Neural cell (in vitro differentiated cells): ENCODE results near the gene HMGXB4. TPM values are rescaled to one million over a fixed set of nuclear protein-coding genes. Genes with fewer than 3 reads are reported as not detected.

Source experiments
- H2AFZ ChIP-seq: fragments of 200-600, 300-800 bp; sonication (generic), shearing (Covaris generic); 2 replicates; pipeline ENCODE4 v1.6.0; 2014; ENCODE audit warnings: low read depth, mild to moderate bottlenecking, antibody characterized with exemption, low read length, moderate library complexity
- H3F3A ChIP-seq: fragments of 200-600 bp; shearing (Covaris generic); 2 replicates; pipeline ENCODE4 v1.6.1; 2016; ENCODE audit warnings: mild to moderate bottlenecking, moderate library complexity, mixed read lengths, antibody characterized with exemption, low read length; ENCODE audit not compliant: insufficient read depth, poor library complexity, severe bottlenecking
- H3K27ac ChIP-seq: fragments of 200-600, 300-800 bp; sonication (generic), shearing (Covaris generic); 2 replicates; pipeline ENCODE4 v1.5.1; 2014; ENCODE audit warnings: mild to moderate bottlenecking, low read length, moderate library complexity
- H3K27me3 ChIP-seq: fragments of 300-800, 200-600 bp; sonication (generic), shearing (Covaris generic); 2 replicates; pipeline ENCODE4 v1.6.0; 2014; ENCODE audit warnings: mild to moderate bottlenecking, low read depth, low read length, moderate library complexity; ENCODE audit not compliant: insufficient read depth
- H3K36me3 ChIP-seq: fragments of 300-800, 200-600 bp; sonication (generic), shearing (Covaris generic); 2 replicates; pipeline ENCODE4 v1.5.1; 2014; ENCODE audit warnings: mild to moderate bottlenecking, antibody characterized with exemption, low read length, moderate library complexity; ENCODE audit not compliant: insufficient read depth
- H3K4me2 ChIP-seq: fragments of 300-800, 200-600 bp; sonication (generic), shearing (Covaris generic); 2 replicates; pipeline ENCODE4 v1.6.0; 2014; ENCODE audit warnings: mild to moderate bottlenecking, low read length
- H3K4me3 ChIP-seq: fragments of 300-800, 200-600 bp; sonication (generic), shearing (Covaris generic); 2 replicates; pipeline ENCODE4 v1.5.1; 2014; ENCODE audit warnings: mild to moderate bottlenecking, low read length, moderate library complexity
- H3K79me2 ChIP-seq: fragments of 200-600 bp; shearing (Covaris generic); replicated peaks from 2 replicates; pipeline ENCODE4 v1.6.0; 2014; ENCODE audit warnings: mild to moderate bottlenecking, low read length, moderate library complexity; ENCODE audit not compliant: insufficient read depth
- H3K9ac ChIP-seq: fragments of 300-800, 200-600 bp; sonication (generic), shearing (Covaris generic); 2 replicates; pipeline ENCODE4 v1.6.1; 2016; ENCODE audit warnings: mild to moderate bottlenecking, low read length, mixed read lengths
- H3K9me2 ChIP-seq: fragments of 200-600 bp; shearing (Covaris generic); 2 replicates; pipeline ENCODE4 v1.6.1; 2016; ENCODE audit warnings: mild to moderate bottlenecking, low read length, mixed read lengths; ENCODE audit not compliant: insufficient read depth
- H3K9me3 ChIP-seq: fragments of 200-600, 300-800 bp; sonication (generic), shearing (Covaris generic); 2 replicates; pipeline ENCODE4 v1.6.1; 2016; ENCODE audit warnings: mild to moderate bottlenecking, mixed run types, low read length, moderate library complexity, mixed read lengths
- H4K20me1 ChIP-seq: fragments of 200-600 bp; shearing (Covaris generic); 2 replicates; pipeline ENCODE4 v1.6.1; 2016; ENCODE audit warnings: mild to moderate bottlenecking, mixed run types; ENCODE audit not compliant: insufficient read depth
- CTCF ChIP-seq: fragments of 450-650 bp; IDR thresholded peaks from 2 replicates; pipeline ENCODE4 v1.5.1; 2014; ENCODE audit warnings: antibody characterized with exemption, mild to moderate bottlenecking, moderate library complexity; ENCODE audit not compliant: poor library complexity, severe bottlenecking
- EP300 ChIP-seq: fragments of 450-650 bp; conservative IDR thresholded peaks from 2 replicates; pipeline ENCODE4 v1.6.1; 2014; ENCODE audit warnings: antibody characterized with exemption, mild to moderate bottlenecking, moderate library complexity; ENCODE audit not compliant: poor library complexity, severe bottlenecking
- EZH2 ChIP-seq: fragments of 200-600, 300-800 bp; shearing (Covaris generic), sonication (generic); IDR thresholded peaks from 2 replicates; pipeline ENCODE4 v1.6.1; 2014; ENCODE audit warnings: antibody characterized with exemption, low read length, borderline replicate concordance, mild to moderate bottlenecking; ENCODE audit not compliant: insufficient read depth, poor library complexity, severe bottlenecking
- MXI1 ChIP-seq: fragments of 450-650 bp; conservative IDR thresholded peaks from 2 replicates; pipeline ENCODE4 v1.6.1; 2014; ENCODE audit warnings: antibody characterized with exemption, mild to moderate bottlenecking; ENCODE audit not compliant: poor library complexity, severe bottlenecking
- POLR2AphosphoS5 ChIP-seq: IDR thresholded peaks from 2 replicates; pipeline ENCODE4 v1.6.1; 2012
- RAD21 ChIP-seq: fragments of 450-650 bp; conservative IDR thresholded peaks from 2 replicates; pipeline ENCODE4 v1.6.1; 2014; ENCODE audit warnings: antibody characterized with exemption, mild to moderate bottlenecking, moderate library complexity
- SMC3 ChIP-seq: fragments of 450-650 bp; conservative IDR thresholded peaks from 2 replicates; pipeline ENCODE4 v1.6.1; 2014; ENCODE audit warnings: antibody characterized with exemption, mild to moderate bottlenecking, moderate library complexity; ENCODE audit not compliant: poor library complexity
- TAF1 ChIP-seq: IDR thresholded peaks from 2 replicates; pipeline ENCODE4 v1.6.1; 2012; ENCODE audit warnings: low read depth
- polyA plus RNA-seq: library from polyadenylated mRNA; depleted of rRNA; stranded (reverse); fragments of >200 nt; gene quantifications from 2 replicates; pipeline ENCODE4 v1.2.3, GENCODE V29; 2014
- TF ChIP-seq, protein P1 (sequence below): IDR thresholded peaks from 2 replicates; pipeline ENCODE4 v1.6.1; 2012; ENCODE audit warnings: borderline replicate concordance

HMGXB4 gene
- polyA plus RNA-seq, 1 donor from 2014 or later, result 20.0 TPM

GRCh38 chr22:35322893-35323292 lies 65.6 kb downstream of the HMGXB4 start:
- TF ChIP-seq RAD21 (no peak), EP300 (no peak), TAF1 (no peak), EZH2 (no peak), SMC3 (no peak), CTCF (no peak), MXI1 (no peak), POLR2AphosphoS5 (no peak)
- TF ChIP-seq, protein P1, sequence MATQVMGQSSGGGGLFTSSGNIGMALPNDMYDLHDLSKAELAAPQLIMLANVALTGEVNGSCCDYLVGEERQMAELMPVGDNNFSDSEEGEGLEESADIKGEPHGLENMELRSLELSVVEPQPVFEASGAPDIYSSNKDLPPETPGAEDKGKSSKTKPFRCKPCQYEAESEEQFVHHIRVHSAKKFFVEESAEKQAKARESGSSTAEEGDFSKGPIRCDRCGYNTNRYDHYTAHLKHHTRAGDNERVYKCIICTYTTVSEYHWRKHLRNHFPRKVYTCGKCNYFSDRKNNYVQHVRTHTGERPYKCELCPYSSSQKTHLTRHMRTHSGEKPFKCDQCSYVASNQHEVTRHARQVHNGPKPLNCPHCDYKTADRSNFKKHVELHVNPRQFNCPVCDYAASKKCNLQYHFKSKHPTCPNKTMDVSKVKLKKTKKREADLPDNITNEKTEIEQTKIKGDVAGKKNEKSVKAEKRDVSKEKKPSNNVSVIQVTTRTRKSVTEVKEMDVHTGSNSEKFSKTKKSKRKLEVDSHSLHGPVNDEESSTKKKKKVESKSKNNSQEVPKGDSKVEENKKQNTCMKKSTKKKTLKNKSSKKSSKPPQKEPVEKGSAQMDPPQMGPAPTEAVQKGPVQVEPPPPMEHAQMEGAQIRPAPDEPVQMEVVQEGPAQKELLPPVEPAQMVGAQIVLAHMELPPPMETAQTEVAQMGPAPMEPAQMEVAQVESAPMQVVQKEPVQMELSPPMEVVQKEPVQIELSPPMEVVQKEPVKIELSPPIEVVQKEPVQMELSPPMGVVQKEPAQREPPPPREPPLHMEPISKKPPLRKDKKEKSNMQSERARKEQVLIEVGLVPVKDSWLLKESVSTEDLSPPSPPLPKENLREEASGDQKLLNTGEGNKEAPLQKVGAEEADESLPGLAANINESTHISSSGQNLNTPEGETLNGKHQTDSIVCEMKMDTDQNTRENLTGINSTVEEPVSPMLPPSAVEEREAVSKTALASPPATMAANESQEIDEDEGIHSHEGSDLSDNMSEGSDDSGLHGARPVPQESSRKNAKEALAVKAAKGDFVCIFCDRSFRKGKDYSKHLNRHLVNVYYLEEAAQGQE, result no peak
- Histone ChIP-seq H3K4me3 (no peak overlapping the region), H3K27ac (no peak overlapping the region), H3K9ac (no peak overlapping the region), H3F3A (no peaks in the 10 kb centered on the region), H3K79me2 (no peaks in the 10 kb centered on the region), H3K9me2 (no peaks in the 10 kb centered on the region), H2AFZ (no peak overlapping the region), H3K9me3 (no peaks in the 10 kb centered on the region), H3K4me2 (no peak overlapping the region), H3K36me3 (no peaks in the 10 kb centered on the region), H3K27me3 (no peaks in the 10 kb centered on the region), H4K20me1 (no peaks in the 10 kb centered on the region)

DNA sequence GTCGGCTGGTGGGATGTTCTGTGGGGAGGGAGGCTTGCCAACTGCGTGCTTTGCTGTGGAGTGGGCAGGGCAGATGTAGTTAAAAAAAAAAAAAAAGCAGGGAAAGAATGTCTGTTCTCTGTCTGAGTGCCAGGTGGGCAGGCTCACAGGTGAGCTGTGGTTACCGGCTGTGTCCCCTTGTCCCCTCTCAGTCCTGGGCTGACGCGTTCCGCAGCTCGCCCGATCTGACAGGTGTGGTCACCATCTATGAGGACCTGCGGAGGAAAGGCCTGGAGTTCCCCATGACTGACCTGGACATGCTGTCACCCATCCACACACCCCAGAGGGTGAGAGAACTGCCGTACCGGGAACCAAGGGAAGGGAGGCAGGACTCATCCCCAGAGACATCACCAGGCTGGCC lies 66.0 kb downstream of the HMGXB4 start:
- H3F3A ChIP-seq, result no peaks in the 10 kb centered on the region

GRCh38 chr22:35324067-35324466 lies 66.8 kb downstream of the HMGXB4 start:
- Histone ChIP-seq H3K9me2 (no peaks in the 10 kb centered on the region), H2AFZ (no peak overlapping the region), H3F3A (no peaks in the 10 kb centered on the region), H3K9me3 (no peaks in the 10 kb centered on the region), H3K4me2 (no peak overlapping the region), H3K9ac (no peak overlapping the region), H3K79me2 (no peaks in the 10 kb centered on the region), H3K27ac (no peak overlapping the region), H3K36me3 (no peaks in the 10 kb centered on the region), H3K4me3 (no peak overlapping the region), H3K27me3 (no peaks in the 10 kb centered on the region), H4K20me1 (no peaks in the 10 kb centered on the region)
- TF ChIP-seq TAF1 (no peak), CTCF (no peak), EZH2 (no peak), RAD21 (no peak), POLR2AphosphoS5 (no peak), MXI1 (no peak), SMC3 (no peak), EP300 (no peak)
- TF ChIP-seq, protein P1, result no peak

More for the DNA sequence above, 66.0 kb downstream of the HMGXB4 start:
- H3K9ac ChIP-seq, result no peak overlapping the region
- H3K27ac ChIP-seq, result no peak overlapping the region
- H4K20me1 ChIP-seq, result no peaks in the 10 kb centered on the region
- H3K9me3 ChIP-seq, result no peaks in the 10 kb centered on the region
- H3K4me2 ChIP-seq, result no peak overlapping the region
- no peaks in the 10 kb centered on the region for H3K79me2 ChIP-seq
- H3K27me3 ChIP-seq, result no peaks in the 10 kb centered on the region
- H3K4me3 ChIP-seq, result no peak overlapping the region
- H2AFZ ChIP-seq, result no peak overlapping the region
- no peaks in the 10 kb centered on the region for H3K36me3 ChIP-seq
- no peaks in the 10 kb centered on the region for H3K9me2 ChIP-seq
- no peak for TF ChIP-seq EP300
- TF ChIP-seq SMC3, result no peak
